Stomach smooth muscle (tissue), 2 donors: ENCODE results near the gene IZUMO3.

Source experiments
- H3K27ac ChIP-seq: one replicate; pipeline ENCODE4 v1.7.0; 2013; ENCODE audit warnings: mild to moderate bottlenecking, low read length, inconsistent platforms
- H3K27me3 ChIP-seq, 2 donors: one replicate each; pipeline ENCODE4 v1.7.0; 2013; ENCODE audit warnings: low read length in 2 of 2; ENCODE audit not compliant: insufficient read depth in 2 of 2, control insufficient read depth in 1 of 2
- H3K36me3 ChIP-seq, 2 donors: one replicate each; pipeline ENCODE4 v1.7.0; 2013; ENCODE audit warnings: low read length in 2 of 2; ENCODE audit not compliant: control insufficient read depth in 2 of 2, insufficient read depth in 2 of 2
- H3K4me1 ChIP-seq: one replicate; pipeline ENCODE4 v1.7.0; 2013; ENCODE audit warnings: low read length; ENCODE audit not compliant: control insufficient read depth, insufficient read depth
- H3K4me3 ChIP-seq, 2 donors: one replicate each; pipeline ENCODE4 v1.7.0; 2013; ENCODE audit warnings: low read length in 2 of 2
- H3K9ac ChIP-seq, 2 donors: one replicate each; pipeline ENCODE4 v1.7.0; 2013; ENCODE audit warnings: low read length in 2 of 2, mild to moderate bottlenecking in 1 of 2
- H3K9me3 ChIP-seq, 2 donors: one replicate each; pipeline ENCODE4 v1.7.0; 2013; ENCODE audit warnings: low read length in 2 of 2; ENCODE audit not compliant: control insufficient read depth in 2 of 2
- donor health status: healthy.
- donor health status: Pancreatic carcinoma.

Gene IZUMO3

GRCh38 chr9:24545285-24545684, 412 bp downstream of the IZUMO3 start:
- Histone ChIP-seq H3K4me3 (no peak overlapping the region), H3K27me3 (no peaks in the 10 kb centered on the region), H3K9me3 (no peaks in the 10 kb centered on the region), H3K4me1 (no peaks in the 10 kb centered on the region), H3K27ac (no peak overlapping the region), H3K36me3 (no peaks in the 10 kb centered on the region), H3K9ac (no peak overlapping the region)

- no peaks in the 10 kb centered on the region for H3K27me3 ChIP-seq
- no peak overlapping the region for H3K27ac ChIP-seq
- H3K4me3 ChIP-seq = no peak overlapping the region
- no peaks in the 10 kb centered on the region for H3K9me3 ChIP-seq
- no peaks in the 10 kb centered on the region for H3K4me1 ChIP-seq
- H3K36me3 ChIP-seq = no peaks in the 10 kb centered on the region
- no peak overlapping the region for H3K9ac ChIP-seq
Observed at GRCh38 chr9:24518545-24518944, 27.2 kb downstream of the IZUMO3 start.

GRCh38 chr9:24516463-24516862, 29.2 kb downstream of the IZUMO3 start:
- no peaks in the 10 kb centered on the region for H3K4me1 ChIP-seq
- H3K27me3 ChIP-seq = no peaks in the 10 kb centered on the region
- H3K9me3 ChIP-seq = no peaks in the 10 kb centered on the region
- no peak overlapping the region for H3K27ac ChIP-seq
- H3K4me3 ChIP-seq = no peak overlapping the region
- no peak overlapping the region for H3K9ac ChIP-seq
- no peaks in the 10 kb centered on the region for H3K36me3 ChIP-seq

- Histone ChIP-seq H3K36me3 (no peaks in the 10 kb centered on the region), H3K27me3 (no peaks in the 10 kb centered on the region), H3K4me3 (no peak overlapping the region), H3K9me3 (no peaks in the 10 kb centered on the region), H3K4me1 (no peaks in the 10 kb centered on the region), H3K27ac (no peak overlapping the region), H3K9ac (no peak overlapping the region)
Observed at GRCh38 chr9:24509850-24510249, 35.8 kb downstream of the IZUMO3 start.

GRCh38 chr9:24504521-24504920, 41.2 kb downstream of the IZUMO3 start:
- Histone ChIP-seq H3K4me1 (no peaks in the 10 kb centered on the region), H3K9me3 (no peaks in the 10 kb centered on the region), H3K36me3 (no peaks in the 10 kb centered on the region), H3K27me3 (no peaks in the 10 kb centered on the region), H3K4me3 (no peak overlapping the region), H3K9ac (no peak overlapping the region), H3K27ac (no peak overlapping the region)

GRCh38 chr9:24502206-24502937, 43.3 kb downstream of the IZUMO3 start:
- no peak overlapping the region for H3K27ac ChIP-seq
- H3K4me3 ChIP-seq = no peak overlapping the region
- H3K9me3 ChIP-seq = no peaks in the 10 kb centered on the region

GRCh38 chr9:24500761-24501160, 44.9 kb downstream of the IZUMO3 start:
- H3K27ac ChIP-seq = no peak overlapping the region
- H3K4me1 ChIP-seq = no peaks in the 10 kb centered on the region
- no peaks in the 10 kb centered on the region for H3K9me3 ChIP-seq
- no peaks in the 10 kb centered on the region for H3K27me3 ChIP-seq
- H3K4me3 ChIP-seq = no peak overlapping the region
- no peaks in the 10 kb centered on the region for H3K36me3 ChIP-seq
- H3K9ac ChIP-seq = no peak overlapping the region

More at GRCh38 chr9:24502206-24502937, 43.3 kb downstream of the IZUMO3 start:
- H3K9ac ChIP-seq = no peak overlapping the region
- no peaks in the 10 kb centered on the region for H3K27me3 ChIP-seq
- H3K4me1 ChIP-seq = no peaks in the 10 kb centered on the region
- no peaks in the 10 kb centered on the region for H3K36me3 ChIP-seq

GRCh38 chr9:24498632-24499031, 47.1 kb downstream of the IZUMO3 start:
- H3K36me3 ChIP-seq = no peaks in the 10 kb centered on the region

GRCh38 chr9:24497671-24498070, 48.0 kb downstream of the IZUMO3 start:
- Histone ChIP-seq H3K27me3 (no peaks in the 10 kb centered on the region), H3K36me3 (no peaks in the 10 kb centered on the region), H3K4me3 (no peak overlapping the region), H3K9ac (no peak overlapping the region), H3K9me3 (no peaks in the 10 kb centered on the region), H3K27ac (no peak overlapping the region), H3K4me1 (no peaks in the 10 kb centered on the region)

More at GRCh38 chr9:24498632-24499031, 47.1 kb downstream of the IZUMO3 start:
- no peaks in the 10 kb centered on the region for H3K27me3 ChIP-seq
- H3K9ac ChIP-seq = no peak overlapping the region
- H3K4me3 ChIP-seq = no peak overlapping the region
- no peaks in the 10 kb centered on the region for H3K9me3 ChIP-seq
- H3K27ac ChIP-seq = no peak overlapping the region
- no peaks in the 10 kb centered on the region for H3K4me1 ChIP-seq
